Fibroblast of lung (primary cell): ENCODE measurements around the gene ABCC10. TPM values are rescaled to one million over a fixed set of nuclear protein-coding genes. Genes with fewer than 3 reads are reported as not detected.
A peak's percentile ranks its signal among the peaks of the same experiment; 100 is the strongest.

Source experiments
- DNase-seq, 2 donors: peaks; one replicate each; pipeline versions ENCODE4 v3.0.0 to v3.0.0-alpha.2; 2010; ENCODE audit warnings: low read depth in 2 of 2
- H2AFZ ChIP-seq: 2 replicates; pipeline ENCODE4 v1.5.1; 2012; ENCODE audit warnings: low read length, control low read depth, inconsistent platforms
- H3K27ac ChIP-seq: 2 replicates; pipeline ENCODE4 v1.5.1; 2011; ENCODE audit warnings: low read length, control low read depth; ENCODE audit not compliant: insufficient read depth
- H3K27me3 ChIP-seq: 2 replicates; pipeline ENCODE4 v1.5.1; 2011; ENCODE audit warnings: mild to moderate bottlenecking, low read length; ENCODE audit not compliant: control insufficient read depth, insufficient read depth
- H3K36me3 ChIP-seq: 2 replicates; pipeline ENCODE4 v1.5.1; 2011; ENCODE audit warnings: low read length; ENCODE audit not compliant: control insufficient read depth, insufficient read depth
- H3K4me1 ChIP-seq: 2 replicates; pipeline ENCODE4 v1.5.1; 2011; ENCODE audit warnings: low read length; ENCODE audit not compliant: control insufficient read depth, insufficient read depth; ENCODE audit errors: extremely low read depth
- H3K4me2 ChIP-seq: 2 replicates; pipeline ENCODE4 v1.5.1; 2011; ENCODE audit warnings: low read length, control low read depth; ENCODE audit not compliant: insufficient read depth; ENCODE audit errors: extremely low read depth
- H3K4me3 ChIP-seq, 4 experiments: fragments of 200-600 bp in 1 of 4; sonication (generic) in 1 of 4; replicated peaks in 1 of 4; 2 replicates each; pipeline ENCODE4 v1.5.1; 2011 to 2016; ENCODE audit warnings: low read length in 4 of 4, low read depth in 3 of 4, mild to moderate bottlenecking in 3 of 4, control low read depth in 2 of 4, inconsistent platforms in 1 of 4, mixed read lengths in 1 of 4; ENCODE audit not compliant: insufficient read depth in 1 of 4; ENCODE audit errors: control extremely low read depth in 1 of 4
- H3K79me2 ChIP-seq: 2 replicates; pipeline ENCODE4 v1.5.1; 2012; ENCODE audit warnings: mild to moderate bottlenecking, low read length, inconsistent platforms; ENCODE audit not compliant: control insufficient read depth, insufficient read depth
- H3K9ac ChIP-seq: 2 replicates; pipeline ENCODE4 v1.5.1; 2011; ENCODE audit warnings: mild to moderate bottlenecking, low read length, control low read depth; ENCODE audit not compliant: insufficient read depth
- H3K9me3 ChIP-seq: 2 replicates; pipeline ENCODE4 v1.5.1; 2012; ENCODE audit warnings: low read depth, low read length; ENCODE audit not compliant: control insufficient read depth, insufficient read depth
- H4K20me1 ChIP-seq: 2 replicates; pipeline ENCODE4 v1.5.1; 2011; ENCODE audit warnings: low read length; ENCODE audit not compliant: control insufficient read depth, insufficient read depth; ENCODE audit errors: extremely low read depth
- CTCF ChIP-seq, 2 donors: IDR thresholded peaks in 1 of 2; conservative IDR thresholded peaks in 1 of 2; 1 replicate in 1 of 2; 2 replicates in 1 of 2; pipeline ENCODE4 v1.5.1; 2011 to 2012; ENCODE audit warnings: low read length in 2 of 2, control low read depth in 1 of 2, inconsistent platforms in 1 of 2, low read depth in 1 of 2, mild to moderate bottlenecking in 1 of 2
- EZH2 ChIP-seq: IDR thresholded peaks from 2 replicates; pipeline ENCODE4 v1.5.1; 2012; ENCODE audit warnings: low read length, control low read depth, mild to moderate bottlenecking; ENCODE audit errors: missing control alignments
- polyA plus RNA-seq, 2 donors: library from polyadenylated mRNA; depleted of rRNA in 1 of 2; stranded (reverse) in 1 of 2; unstranded in 1 of 2; fragments of >200 nt; gene quantifications; 2 replicates each; pipeline ENCODE4 v1.2.1, GENCODE V29; 2011 to 2012; ENCODE audit warnings: missing spikeins in 1 of 2
- total RNA-seq: library from RNA; depleted of rRNA; stranded (reverse); fragments of >200 nt; gene quantifications from 2 replicates; pipeline ENCODE4 v1.2.1, GENCODE V29; 2014

The ABCC10 gene
- total and polyA plus RNA-seq, 2 donors (not counting 1 experiment from before 2014, with no cell fraction given) = 8.9 to 23.1 TPM

- no peaks in the 10 kb centered on the region for H3K79me2 ChIP-seq
- peaks cover 5% of the 10 kb centered on the region for H3K27me3 ChIP-seq
- H2AFZ ChIP-seq = no peak overlapping the region
- no peaks in the 10 kb centered on the region for H3K9me3 ChIP-seq
- no peak overlapping the region for H3K27ac ChIP-seq
- no peaks in the 10 kb centered on the region for H4K20me1 ChIP-seq
- H3K4me1 ChIP-seq = no peaks in the 10 kb centered on the region
- no peak overlapping the region for H3K4me2 ChIP-seq
- TF ChIP-seq CTCF (conservative IDR thresholded peaks at IDR 0.05 in 1 of 2, IDR thresholded peaks at IDR 0.05 in 1 of 2; ENCODE audit: low read depth in 1 of 2, low read length in 2 of 2) (no peak), EZH2 (no peak)
- H3K36me3 ChIP-seq = no peaks in the 10 kb centered on the region
- H3K9ac ChIP-seq = no peak overlapping the region
- DNase-seq = no peak
- no peak overlapping the region for H3K4me3 ChIP-seq
These were observed 27.3 kb upstream of the ABCC10 start for GRCh38 chr6:43399932-43400487.

- H3K9me3 ChIP-seq = no peaks in the 10 kb centered on the region
- no peaks in the 10 kb centered on the region for H3K36me3 ChIP-seq
- peaks cover 5% of the 10 kb centered on the region for H3K27me3 ChIP-seq
- H3K9ac ChIP-seq = no peak overlapping the region
- no peak for TF ChIP-seq EZH2
- TF ChIP-seq CTCF (conservative IDR thresholded peaks at IDR 0.05 in 1 of 2, IDR thresholded peaks at IDR 0.05 in 1 of 2; ENCODE audit: low read depth in 1 of 2, low read length in 2 of 2) = no peak
- no peaks in the 10 kb centered on the region for H4K20me1 ChIP-seq
- no peak for DNase-seq
- H3K4me2 ChIP-seq = no peak overlapping the region
- H3K4me1 ChIP-seq = no peaks in the 10 kb centered on the region
- H3K79me2 ChIP-seq = no peaks in the 10 kb centered on the region
- H3K4me3 ChIP-seq = no peak overlapping the region
- no peak overlapping the region for H3K27ac ChIP-seq
- H2AFZ ChIP-seq = no peak overlapping the region
These were observed 25.6 kb upstream of the ABCC10 start for GRCh38 chr6:43401730-43402129.

GRCh38 chr6:43402820-43403219, 24.5 kb upstream of the ABCC10 start:
- H3K27ac ChIP-seq = no peak overlapping the region
- no peaks in the 10 kb centered on the region for H3K79me2 ChIP-seq
- no peak overlapping the region for H3K4me3 ChIP-seq
- H3K9me3 ChIP-seq = no peaks in the 10 kb centered on the region
- H3K36me3 ChIP-seq = no peaks in the 10 kb centered on the region
- no peak overlapping the region for H2AFZ ChIP-seq
- H3K4me2 ChIP-seq = no peak overlapping the region
- peak in 1 of 2 donors; percentile 16 for TF ChIP-seq CTCF (conservative IDR thresholded peaks at IDR 0.05 in 1 of 2, IDR thresholded peaks at IDR 0.05 in 1 of 2; ENCODE audit: low read depth in 1 of 2, low read length in 2 of 2)
- no peak for TF ChIP-seq EZH2
- peaks cover 5% of the 10 kb centered on the region for H3K27me3 ChIP-seq
- no peaks in the 10 kb centered on the region for H4K20me1 ChIP-seq
- no peak overlapping the region for H3K9ac ChIP-seq
- DNase-seq = no peak
- H3K4me1 ChIP-seq = no peaks in the 10 kb centered on the region
